HEK293 (cell line): ENCODE results near the gene GAP43.

Experiments used
- CTCF ChIA-PET: fragments of 350-600 bp; formaldehyde crosslinking; extraction: SDS; loops from one replicate; lab custom pipeline; 2021; ENCODE audit warnings: antibody characterized with exemption; lab: Yijun Ruan, JAX
- POLR2A ChIA-PET: fragments of 300-600 bp; formaldehyde crosslinking; extraction: SDS; loops from one replicate; lab custom pipeline; 2020; ENCODE audit warnings: antibody characterized with exemption, inconsistent platforms; lab: Yijun Ruan, JAX
- H3K27ac ChIP-seq: fragments of 200-500 bp; sonication (Bioruptor generic); 2 replicates; pipeline ENCODE4 v1.5.1; 2014; ENCODE audit warnings: low read depth, low read length, control low read depth, inconsistent platforms; ENCODE audit errors: extremely low read depth
- H3K36me3 ChIP-seq, 2 experiments: fragments of 200-500 bp in 1 of 2; sonication (Bioruptor generic) in 1 of 2; 1 replicate in 1 of 2; 2 replicates in 1 of 2; pipeline ENCODE4 v1.5.1; 2014 to 2017; ENCODE audit warnings: inconsistent platforms in 2 of 2, low read length in 2 of 2; ENCODE audit not compliant: control insufficient read depth in 2 of 2, insufficient read depth in 1 of 2
- H3K4me1 ChIP-seq: fragments of 200-500 bp; sonication (Bioruptor generic); 2 replicates; pipeline ENCODE4 v1.5.1; 2014; ENCODE audit warnings: mild to moderate bottlenecking, low read length, inconsistent platforms; ENCODE audit not compliant: control insufficient read depth, insufficient read depth
- H3K4me3 ChIP-seq: 2 replicates; pipeline ENCODE4 v1.5.1; 2011; ENCODE audit warnings: low read depth, mild to moderate bottlenecking, control low read depth, low read length, moderate library complexity
- H3K9me3 ChIP-seq: fragments of 200-500 bp; sonication (Bioruptor generic); 2 replicates; pipeline ENCODE4 v1.5.1; 2014; ENCODE audit warnings: low read depth, low read length, inconsistent platforms; ENCODE audit not compliant: control insufficient read depth, insufficient read depth
- BCL11B ChIP-seq: fragments of 450-650 bp; formaldehyde crosslinking; IDR thresholded peaks from 2 replicates; pipeline ENCODE4 v1.5.1; 2016; ENCODE audit warnings: low read depth, missing biosample characterization, missing genetic modification characterization
- BCL6B ChIP-seq: fragments of 450-650 bp; formaldehyde crosslinking; IDR thresholded peaks from 2 replicates; pipeline ENCODE4 v1.5.1; 2017; ENCODE audit warnings: missing biosample characterization, missing genetic modification characterization
- IKZF3 ChIP-seq: fragments of 450-650 bp; IDR thresholded peaks from 2 replicates; pipeline ENCODE4 v1.5.0; 2018; ENCODE audit warnings: missing biosample characterization, mild to moderate bottlenecking, missing genetic modification characterization, moderate library complexity
- KLF7 ChIP-seq: fragments of 450-650 bp; formaldehyde crosslinking; IDR thresholded peaks from 2 replicates; pipeline ENCODE4 v1.5.1; 2016; ENCODE audit warnings: missing biosample characterization, missing genetic modification characterization, borderline replicate concordance
- REPIN1 ChIP-seq: fragments of 450-650 bp; formaldehyde crosslinking; IDR thresholded peaks from 2 replicates; pipeline ENCODE4 v1.5.1; 2017; ENCODE audit warnings: missing biosample characterization, missing genetic modification characterization, low read depth
- SCRT1 ChIP-seq: fragments of 450-650 bp; formaldehyde crosslinking; IDR thresholded peaks from 2 replicates; pipeline ENCODE4 v1.5.1; 2016; ENCODE audit warnings: missing biosample characterization, missing genetic modification characterization, borderline replicate concordance
- SP3 ChIP-seq: fragments of 450-650 bp; formaldehyde crosslinking; IDR thresholded peaks from 2 replicates; pipeline ENCODE4 v1.5.1; 2016; ENCODE audit warnings: missing biosample characterization, missing genetic modification characterization
- ZBTB10 ChIP-seq: fragments of 450-650 bp; formaldehyde crosslinking; IDR thresholded peaks from 2 replicates; pipeline ENCODE4 v1.5.1; 2016; ENCODE audit warnings: missing biosample characterization, missing genetic modification characterization
- ZBTB21 ChIP-seq: fragments of 450-650 bp; formaldehyde crosslinking; IDR thresholded peaks from 2 replicates; pipeline ENCODE4 v1.5.1; 2017; ENCODE audit warnings: missing biosample characterization, missing genetic modification characterization
- ZFP69B ChIP-seq: fragments of 450-650 bp; formaldehyde crosslinking; IDR thresholded peaks from 2 replicates; pipeline ENCODE4 v1.5.1; 2016; ENCODE audit warnings: missing biosample characterization, missing genetic modification characterization
- ZNF114 ChIP-seq: fragments of 450-650 bp; formaldehyde crosslinking; IDR thresholded peaks from 2 replicates; pipeline ENCODE4 v1.5.0; 2017; ENCODE audit warnings: missing biosample characterization, missing genetic modification characterization
- ZNF248 ChIP-seq: fragments of 450-650 bp; formaldehyde crosslinking; IDR thresholded peaks from 2 replicates; pipeline ENCODE4 v1.5.1; 2017; ENCODE audit warnings: missing biosample characterization, missing genetic modification characterization
- ZNF354C ChIP-seq: fragments of 450-650 bp; formaldehyde crosslinking; IDR thresholded peaks from 2 replicates; pipeline ENCODE4 v1.5.1; 2016; ENCODE audit warnings: missing biosample characterization, missing genetic modification characterization, low read depth, borderline replicate concordance
- ZNF48 ChIP-seq: fragments of 450-650 bp; formaldehyde crosslinking; IDR thresholded peaks from 2 replicates; pipeline ENCODE4 v1.5.1; 2016; ENCODE audit warnings: missing biosample characterization, missing genetic modification characterization
- ZNF488 ChIP-seq: fragments of 450-650 bp; formaldehyde crosslinking; IDR thresholded peaks from 2 replicates; pipeline ENCODE4 v1.5.1; 2016; ENCODE audit warnings: missing biosample characterization, missing genetic modification characterization
- ZNF501 ChIP-seq: fragments of 450-650 bp; formaldehyde crosslinking; IDR thresholded peaks from 2 replicates; pipeline ENCODE4 v1.5.1; 2016; ENCODE audit warnings: missing biosample characterization, missing genetic modification characterization
- ZNF513 ChIP-seq: fragments of 450-650 bp; IDR thresholded peaks from 2 replicates; pipeline ENCODE4 v1.5.1; 2018; ENCODE audit warnings: missing biosample characterization, missing genetic modification characterization
- ZNF521 ChIP-seq: fragments of 450-650 bp; formaldehyde crosslinking; IDR thresholded peaks from 2 replicates; pipeline ENCODE4 v1.5.1; 2017; ENCODE audit warnings: missing biosample characterization, mild to moderate bottlenecking, missing genetic modification characterization
- ZNF529 ChIP-seq: fragments of 450-650 bp; formaldehyde crosslinking; IDR thresholded peaks from 2 replicates; pipeline ENCODE4 v1.5.1; 2017; ENCODE audit warnings: missing genetic modification characterization, missing biosample characterization; ENCODE audit not compliant: insufficient replicate concordance
- ZNF747 ChIP-seq: fragments of 450-650 bp; formaldehyde crosslinking; IDR thresholded peaks from 2 replicates; pipeline ENCODE4 v1.5.1; 2016; ENCODE audit warnings: missing biosample characterization, missing genetic modification characterization
- ZNF791 ChIP-seq: fragments of 450-650 bp; formaldehyde crosslinking; IDR thresholded peaks from 2 replicates; pipeline ENCODE4 v1.5.1; 2016; ENCODE audit warnings: missing biosample characterization, missing genetic modification characterization
- ZNF837 ChIP-seq: fragments of 450-650 bp; formaldehyde crosslinking; IDR thresholded peaks from 2 replicates; pipeline ENCODE4 v1.5.1; 2016; ENCODE audit warnings: missing biosample characterization, missing genetic modification characterization
- ZNF843 ChIP-seq: fragments of 450-650 bp; formaldehyde crosslinking; IDR thresholded peaks from 2 replicates; pipeline ENCODE4 v1.5.1; 2016; ENCODE audit warnings: missing biosample characterization, missing genetic modification characterization

Gene GAP43

GRCh38 chr3:115709093-115709492 is 85.8 kb downstream of the GAP43 start:
- no peak overlapping the region for H3K4me3 ChIP-seq
- no peak overlapping the region for H3K27ac ChIP-seq
- no peaks in the 10 kb centered on the region for H3K36me3 ChIP-seq
- POLR2A ChIA-PET: no interaction called here
- H3K4me1 ChIP-seq: no peaks in the 10 kb centered on the region
- no peaks in the 10 kb centered on the region for H3K9me3 ChIP-seq
- CTCF ChIA-PET: interaction anchor here (0.7 to 1.1 kb wide), 2 partner anchors 106 to 491 kb away, joined by 3 to 6 read pairs; no protein-coding TSS in a partner anchor
- TF ChIP-seq ZNF48 (tag by site-specific recombination): no peak
- no peak for TF ChIP-seq ZNF488 (tag by site-specific recombination)

GRCh38 chr3:115709931-115710330 is 86.6 kb downstream of the GAP43 start:
- no peaks in the 10 kb centered on the region for H3K36me3 ChIP-seq
- no peak overlapping the region for H3K27ac ChIP-seq
- no peak overlapping the region for H3K4me3 ChIP-seq
- H3K9me3 ChIP-seq: no peaks in the 10 kb centered on the region
- H3K4me1 ChIP-seq: no peaks in the 10 kb centered on the region
- TF ChIP-seq ZBTB10 (tag by site-specific recombination): no peak
- CTCF ChIA-PET: interaction anchor here (0.7 to 1.3 kb wide), 3 partner anchors 105 to 491 kb away, joined by 3 to 6 read pairs (median 4); no protein-coding TSS in a partner anchor
- POLR2A ChIA-PET: no interaction called here

- no peak overlapping the region for H3K4me3 ChIP-seq
- no peak overlapping the region for H3K27ac ChIP-seq
- no peaks in the 10 kb centered on the region for H3K36me3 ChIP-seq
- no peaks in the 10 kb centered on the region for H3K4me1 ChIP-seq
- no peak for TF ChIP-seq BCL11B (tag by site-specific recombination)
- TF ChIP-seq, all 188 proteins: peak for 0
- ChIA-PET POLR2A (no interaction called here), CTCF (interaction anchor here (0.5 to 1.3 kb wide), 4 partner anchors 107 to 1674 kb away, joined by 3 to 4 read pairs (median 3); partner anchors contain the start of gene TIGIT)
- no peaks in the 10 kb centered on the region for H3K9me3 ChIP-seq
Measured at GRCh38 chr3:115710799-115711198, 87.5 kb downstream of the GAP43 start.

- CTCF ChIA-PET: no interaction called here
- POLR2A ChIA-PET: no interaction called here
- TF ChIP-seq ZNF529 (tag by site-specific recombination): no peak
- TF ChIP-seq REPIN1: no peak
- TF ChIP-seq ZNF747 (tag by site-specific recombination): no peak
- TF ChIP-seq ZNF248: no peak
- TF ChIP-seq SCRT1 (tag by site-specific recombination): no peak
- TF ChIP-seq ZNF513 (tag by site-specific recombination): no peak
- no peak for TF ChIP-seq ZNF791 (tag by site-specific recombination)
- TF ChIP-seq KLF7: no peak
- TF ChIP-seq ZNF837 (tag by site-specific recombination): no peak
- TF ChIP-seq ZBTB21 (tag by site-specific recombination): no peak
- no peak for TF ChIP-seq ZNF501
- no peak for TF ChIP-seq SP3
- no peak for TF ChIP-seq BCL6B
- no peak for TF ChIP-seq ZNF843 (tag by site-specific recombination)
- no peak for TF ChIP-seq IKZF3 (tag by site-specific recombination)
- TF ChIP-seq ZFP69B (tag by site-specific recombination): no peak
- TF ChIP-seq ZNF521 (tag by site-specific recombination): no peak
- TF ChIP-seq ZNF354C: no peak
- TF ChIP-seq ZNF114 (tag by site-specific recombination): no peak
Measured at GRCh38 chr3:115712871-115713270, 89.6 kb downstream of the GAP43 start.

More at GRCh38 chr3:115712871-115713270, 89.6 kb downstream of the GAP43 start:
- Histone ChIP-seq H3K4me1 (no peaks in the 10 kb centered on the region), H3K27ac (no peak overlapping the region), H3K36me3 (no peaks in the 10 kb centered on the region), H3K4me3 (no peak overlapping the region), H3K9me3 (no peaks in the 10 kb centered on the region)
